RPMI7951 (cell line): ENCODE data around the gene MRPL53. TPM values are rescaled to one million over a fixed set of nuclear protein-coding genes. Genes with fewer than 3 reads are reported as not detected.
"Not testable (repeated sequence)": the region's sequence is repeated elsewhere in the genome, so short reads cannot be mapped to it uniquely, and the experiment has no call there.

Experiments used
- DNase-seq: peaks from one replicate; pipeline ENCODE4 v3.0.0-alpha.2; 2012; ENCODE audit warnings: low read depth
- total RNA-seq: library from RNA; depleted of rRNA; stranded (reverse); fragments of >200 nt; shearing (Covaris generic); gene quantifications from 2 replicates; pipeline ENCODE4 v1.2.3, GENCODE V29; 2014

Gene MRPL53
- total RNA-seq, 1 experiment from 2014 or later = 86.4 TPM

DNA sequence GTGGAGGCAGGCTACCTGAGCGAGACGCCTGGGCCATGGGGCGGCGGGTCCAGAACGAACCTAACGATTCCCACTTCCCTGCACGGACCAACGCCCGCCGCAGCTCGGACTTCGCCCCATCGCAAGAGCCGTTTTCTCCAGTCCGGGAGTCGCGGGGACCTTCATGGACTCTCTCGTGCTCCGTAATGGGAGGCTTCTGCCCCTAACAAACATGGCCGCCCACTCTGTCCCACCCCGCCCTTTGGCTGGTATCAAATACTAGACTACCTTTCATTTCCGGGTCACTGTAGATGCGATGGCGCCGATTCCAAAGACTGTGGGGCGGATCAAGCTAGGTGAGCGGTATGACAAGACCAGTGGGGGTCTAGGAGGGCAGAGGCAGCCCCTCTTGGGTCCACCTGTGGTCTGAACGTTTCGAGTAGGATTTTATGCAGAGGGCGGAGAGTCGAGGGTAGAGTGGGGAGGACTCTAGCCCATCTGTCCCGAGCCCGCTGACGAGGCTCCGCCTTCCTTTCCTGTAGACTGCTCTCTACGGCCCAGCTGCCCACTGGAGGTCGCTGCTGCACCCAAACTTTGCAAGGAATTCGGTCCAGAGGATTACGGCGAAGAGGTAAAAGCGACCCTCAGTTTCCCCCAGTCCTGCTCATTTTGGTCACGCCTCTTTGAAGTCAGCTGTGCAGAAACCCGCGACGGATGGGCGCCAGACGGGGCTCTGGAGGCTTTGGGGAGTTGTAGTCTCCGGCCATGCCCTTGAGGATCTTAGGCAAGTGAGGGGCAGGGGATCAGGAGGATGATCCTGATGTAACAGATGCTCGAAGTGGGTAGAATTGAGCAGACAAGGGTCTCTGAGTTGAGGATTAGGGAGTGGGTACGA lies 10.6 kb upstream of the MRPL53 start, which contains the start of the genes CCDC142 and TTC31:
Gene CCDC142, minus strand, starts transcription at position 198 of the 874 bp plus-strand sequence. Its CDS starts 161 bp downstream, at position 37.
Gene TTC31, plus strand, starts transcription at position 281 of the 874 bp plus-strand sequence. Its CDS starts 15 bp downstream, at position 296.
- peak; percentile 95 for DNase-seq

DNA sequence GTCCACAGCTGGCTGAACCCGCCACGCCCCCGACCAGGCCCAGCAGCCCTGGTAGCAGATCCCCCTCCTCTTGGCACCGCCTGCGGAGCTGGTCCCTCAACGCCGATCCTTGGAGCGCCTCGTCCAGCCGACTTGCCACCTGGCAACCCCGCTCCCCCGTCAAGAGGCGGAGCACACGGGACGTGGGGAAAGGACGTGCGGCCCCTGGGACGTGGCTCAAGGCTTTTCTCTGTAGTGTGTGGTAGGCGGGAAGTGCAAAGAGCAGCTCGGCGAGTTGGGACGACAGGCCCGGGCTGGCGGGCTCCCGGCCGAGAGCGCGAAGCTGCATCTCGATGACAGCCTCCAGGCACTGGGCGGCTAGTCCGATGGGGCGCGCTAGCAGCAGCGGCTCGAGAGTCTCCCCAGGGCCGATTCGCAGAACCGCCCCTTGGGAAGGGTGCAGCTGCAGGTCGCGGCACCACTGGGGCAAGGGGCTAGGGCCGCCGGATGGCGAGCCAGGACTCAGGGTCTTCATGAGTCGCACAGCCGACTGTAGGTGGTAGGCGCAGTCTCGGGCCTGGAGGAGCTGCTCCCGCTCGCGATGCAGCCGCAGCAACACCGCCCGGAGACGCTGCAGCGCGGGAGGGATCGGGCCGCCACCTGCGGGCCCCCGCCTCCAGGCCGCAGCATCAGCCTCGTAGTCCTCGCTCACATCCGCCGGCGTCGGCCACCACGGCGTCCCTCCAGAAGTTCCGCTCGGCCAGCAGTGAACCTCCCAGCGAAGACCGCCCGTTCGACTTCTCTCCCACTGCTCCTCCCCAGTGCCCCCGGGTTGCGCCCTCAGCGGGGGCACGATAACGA lies 9.7 kb upstream of the MRPL53 start:
- no peak for DNase-seq

DNA sequence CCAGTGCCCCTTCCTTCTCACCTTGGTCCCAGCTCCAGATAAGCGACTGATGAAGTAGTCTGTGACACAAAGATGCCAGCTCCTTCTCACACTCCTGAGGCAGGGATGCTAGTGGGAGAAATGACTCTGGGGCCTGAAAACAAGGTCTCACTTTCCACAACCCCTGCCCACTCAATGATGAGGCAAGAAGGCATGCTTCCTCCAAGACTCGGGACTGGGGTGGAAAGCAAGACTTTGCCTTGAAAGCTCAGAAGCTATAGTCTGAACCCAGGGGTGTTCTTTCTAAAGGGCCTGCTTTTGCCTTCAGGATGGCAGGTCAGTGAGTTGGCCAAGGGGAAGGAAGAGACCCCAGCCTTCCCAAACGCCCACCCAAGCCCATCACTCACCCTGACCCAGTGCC lies 9.0 kb upstream of the MRPL53 start:
- DNase-seq = no peak

DNA sequence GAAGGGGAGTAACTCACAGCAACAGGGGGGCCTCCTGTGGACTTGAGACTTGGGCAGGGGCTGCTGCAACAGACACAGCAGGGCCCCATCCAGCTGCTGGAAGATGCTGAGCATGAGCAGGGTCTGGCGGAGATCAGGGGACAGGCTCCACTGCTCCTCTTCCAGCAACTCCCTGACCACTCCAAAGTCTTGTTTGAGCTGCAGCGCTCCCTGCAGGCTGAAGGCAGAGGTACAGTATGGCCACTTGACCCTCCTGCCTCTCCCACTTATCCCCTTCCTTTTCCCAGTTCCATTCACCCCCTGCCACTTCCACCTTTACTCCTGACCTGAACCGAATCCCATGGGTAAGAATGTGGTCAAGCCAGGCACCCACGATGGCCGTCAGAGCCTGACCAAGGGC lies 2.4 kb upstream of the MRPL53 start:
- no peak for DNase-seq

DNA sequence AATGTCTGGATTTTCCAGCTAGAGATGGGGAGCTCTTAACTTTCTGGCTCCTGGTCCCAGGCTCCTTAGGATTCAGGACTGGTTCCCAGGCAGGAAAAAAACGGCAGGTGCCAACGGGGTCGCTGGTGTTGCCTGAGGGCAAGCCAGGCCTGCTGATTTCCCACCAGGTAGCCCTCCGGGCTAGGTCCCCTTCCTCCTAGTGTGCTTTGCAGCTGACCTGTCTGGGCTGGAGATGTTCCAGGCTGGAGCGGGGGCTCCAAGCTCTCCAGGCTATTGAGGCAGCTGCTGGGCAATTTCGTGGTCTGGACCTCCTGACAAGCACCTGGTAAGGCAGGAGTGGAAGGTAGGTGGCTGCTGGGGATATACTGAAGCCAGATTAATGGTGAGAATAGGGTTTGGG lies 2.0 kb upstream of the MRPL53 start:
- DNase-seq = no peak

DNA sequence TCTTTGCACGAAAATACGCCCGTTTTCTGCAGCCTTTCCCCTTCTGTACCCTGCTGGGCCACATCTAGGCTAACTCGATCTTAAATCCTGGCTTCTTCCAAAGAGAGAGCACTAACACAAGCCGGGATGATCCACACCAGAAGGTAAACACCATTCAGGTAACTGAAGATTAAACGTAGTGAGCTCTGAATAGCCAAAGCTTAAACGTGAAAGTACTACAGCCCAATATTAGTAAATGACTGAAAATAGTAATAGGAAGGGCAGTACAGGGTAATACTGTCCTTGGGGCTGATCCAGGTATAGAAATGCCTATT lies 422 bp upstream of the MRPL53 start:
- no peak for DNase-seq

DNA sequence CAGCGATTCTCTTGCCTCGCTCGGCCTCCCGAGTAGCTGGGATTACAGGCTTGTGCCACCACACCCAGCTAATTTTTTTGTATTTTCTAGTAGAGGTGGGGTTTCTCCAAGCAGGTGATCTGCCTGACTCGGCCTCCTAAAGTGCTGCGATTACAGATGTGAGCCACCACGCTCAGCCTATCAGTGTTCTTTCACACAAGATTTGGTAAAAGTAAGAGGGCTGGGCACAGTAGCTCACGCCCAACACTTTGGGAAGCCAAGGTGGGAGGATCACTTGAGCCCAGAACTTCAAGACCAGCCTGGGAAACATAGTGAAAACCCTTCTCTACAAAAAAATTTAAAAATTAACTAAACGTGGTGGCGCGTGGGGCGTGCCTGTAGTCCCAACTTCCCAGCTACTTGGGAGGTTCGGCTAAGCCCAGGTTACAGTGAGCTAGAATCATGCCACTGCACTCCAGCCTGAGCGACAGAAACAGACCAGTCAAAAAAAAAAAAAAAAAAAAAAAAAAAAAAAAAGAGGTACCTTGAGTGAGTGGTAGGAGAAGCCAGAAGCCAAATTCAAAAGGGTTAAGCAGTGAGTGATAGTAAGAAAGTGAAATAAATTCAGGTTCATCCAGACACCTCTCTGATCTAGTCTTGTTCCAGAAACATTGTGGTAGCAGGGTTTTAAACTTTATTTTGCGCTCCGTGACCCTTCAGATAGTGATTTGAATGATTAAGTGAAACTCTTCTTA lies 981 bp downstream of the MRPL53 start:
- no peak for DNase-seq

DNA sequence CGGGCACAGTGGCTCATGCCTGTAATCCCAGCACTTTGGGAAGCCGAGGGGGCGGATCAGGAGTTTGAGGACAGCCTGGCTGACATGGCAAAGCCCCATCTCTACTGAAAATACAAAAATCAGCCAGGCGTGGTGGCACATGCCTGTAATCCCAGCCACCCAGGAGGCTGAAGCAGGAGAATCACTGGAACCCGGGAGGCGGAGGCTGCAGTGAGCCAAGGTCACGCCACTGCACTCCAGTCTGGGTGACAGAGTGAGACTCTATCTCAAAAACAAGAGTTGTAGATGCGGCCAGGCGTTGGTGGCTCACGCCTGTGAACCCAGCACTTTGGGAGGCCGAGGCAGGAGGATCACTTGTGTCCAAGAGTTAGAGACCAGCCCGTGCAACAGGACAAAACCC lies 1.7 kb downstream of the MRPL53 start:
- DNase-seq = not testable (repeated sequence)

DNA sequence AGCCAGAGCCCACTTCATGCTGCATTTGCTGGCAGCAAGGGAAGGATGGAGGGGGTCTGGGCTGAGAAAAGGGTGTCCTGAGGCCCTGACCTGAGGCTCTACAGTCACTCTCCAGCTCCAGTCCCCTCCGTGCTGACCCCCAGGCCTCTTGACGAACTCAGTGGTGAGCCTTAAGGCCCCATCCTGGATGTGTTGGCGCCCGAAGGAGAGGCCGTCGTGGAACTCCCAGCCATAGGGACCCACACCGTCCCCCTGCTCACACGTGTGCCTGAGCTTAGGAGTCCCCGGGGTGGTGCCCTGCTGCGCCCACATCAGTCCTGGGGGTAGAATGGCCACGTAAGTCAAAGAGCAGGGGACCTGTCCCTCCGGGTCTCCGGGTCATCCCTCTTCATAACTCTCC lies 8.1 kb downstream of the MRPL53 start:
- DNase-seq = no peak

DNA sequence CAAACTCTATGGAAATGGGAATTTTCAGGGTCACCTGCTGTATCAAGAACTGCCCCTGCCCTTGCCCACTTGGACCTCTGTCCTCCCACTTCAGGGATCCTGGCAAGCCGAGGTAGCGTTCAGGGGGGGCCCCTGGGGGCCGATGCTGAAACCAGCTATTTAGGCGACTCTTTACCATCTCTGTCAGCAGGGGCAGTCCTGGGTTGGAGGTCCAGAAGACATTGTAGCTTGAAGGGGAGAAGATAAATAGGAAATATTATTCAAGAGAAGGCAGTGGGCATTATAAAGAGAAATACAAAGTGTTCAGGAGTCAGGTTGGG lies 9.7 kb downstream of the MRPL53 start:
- DNase-seq = no peak

DNA sequence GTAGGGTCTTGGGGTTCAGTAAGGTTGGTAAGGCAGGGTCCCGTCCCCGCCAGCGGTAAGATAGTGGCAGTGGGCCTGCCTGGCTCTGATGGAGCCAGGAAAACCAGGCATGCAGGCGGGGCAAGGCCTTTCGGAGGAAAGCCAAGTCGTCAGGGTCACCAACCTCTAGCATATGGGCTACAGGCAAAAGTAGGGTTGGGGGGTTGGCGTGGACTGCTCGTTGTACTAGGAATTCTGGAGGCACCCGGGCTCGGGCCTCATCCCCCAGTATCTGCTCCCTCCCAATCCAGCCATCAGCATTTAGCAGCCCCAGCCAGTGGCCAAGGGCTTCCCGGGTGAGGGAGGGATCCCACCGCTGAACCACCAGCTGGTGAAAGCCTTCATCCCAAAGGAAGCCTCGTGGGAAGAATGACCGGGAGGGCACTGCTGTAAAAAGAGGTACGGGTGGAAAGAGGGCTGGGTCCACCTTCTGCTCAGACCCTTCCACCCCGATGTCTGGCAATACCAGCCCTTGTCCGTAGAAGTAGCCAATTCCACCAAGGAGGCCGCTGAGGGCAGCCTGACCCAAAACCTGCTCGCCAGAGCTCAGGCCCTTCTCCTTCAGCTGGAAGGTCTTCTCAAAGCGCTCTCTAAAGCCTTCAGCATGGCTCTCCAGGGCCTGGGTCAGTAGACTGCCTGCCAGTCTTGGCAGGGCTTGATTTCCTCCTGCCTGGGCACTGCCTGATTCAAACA lies 10.3 kb downstream of the MRPL53 start:
- DNase-seq = no peak

DNA sequence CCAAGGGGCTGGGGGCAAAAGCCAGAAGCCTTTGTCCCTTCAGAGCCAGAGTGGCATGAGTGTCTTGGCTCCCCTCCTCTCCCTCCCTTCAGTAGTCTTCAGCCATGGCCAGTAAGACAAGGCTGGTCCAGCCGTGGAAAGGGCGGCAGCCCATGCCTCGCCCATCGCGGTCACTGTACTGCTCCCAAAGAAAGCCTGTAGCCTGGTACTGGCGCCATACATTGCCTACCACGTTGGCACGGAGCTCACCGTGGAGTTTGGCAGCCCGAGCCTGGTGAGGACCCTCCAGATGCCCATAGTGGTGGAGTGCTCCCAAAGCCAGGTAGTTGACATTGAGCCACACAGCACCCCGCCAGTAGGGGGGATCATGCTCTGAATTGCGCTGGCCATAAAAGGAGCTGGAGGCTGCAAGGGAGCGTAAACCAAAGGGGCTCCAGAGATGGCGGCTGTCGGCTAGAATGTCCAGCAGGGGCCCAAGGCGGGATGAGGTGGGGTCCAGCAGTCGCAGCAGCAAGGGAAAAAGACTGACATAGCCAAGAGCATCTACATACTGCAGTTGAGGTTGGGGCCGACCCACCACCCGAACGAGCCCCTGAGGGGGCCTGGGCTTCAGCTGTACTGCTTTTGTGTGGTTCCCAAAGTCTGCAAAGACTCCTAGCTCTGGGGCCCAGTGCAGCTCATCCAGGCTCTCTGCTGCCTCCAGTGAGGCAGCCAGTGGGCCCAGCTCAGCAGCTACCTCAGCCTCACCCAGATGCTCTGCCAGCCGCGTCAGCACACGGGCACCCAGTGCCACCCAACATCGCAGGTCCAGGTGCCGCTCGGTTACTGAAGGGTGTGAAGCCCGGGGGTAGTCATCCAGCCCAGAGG lies 11.1 kb downstream of the MRPL53 start:
- DNase-seq = no peak

DNA sequence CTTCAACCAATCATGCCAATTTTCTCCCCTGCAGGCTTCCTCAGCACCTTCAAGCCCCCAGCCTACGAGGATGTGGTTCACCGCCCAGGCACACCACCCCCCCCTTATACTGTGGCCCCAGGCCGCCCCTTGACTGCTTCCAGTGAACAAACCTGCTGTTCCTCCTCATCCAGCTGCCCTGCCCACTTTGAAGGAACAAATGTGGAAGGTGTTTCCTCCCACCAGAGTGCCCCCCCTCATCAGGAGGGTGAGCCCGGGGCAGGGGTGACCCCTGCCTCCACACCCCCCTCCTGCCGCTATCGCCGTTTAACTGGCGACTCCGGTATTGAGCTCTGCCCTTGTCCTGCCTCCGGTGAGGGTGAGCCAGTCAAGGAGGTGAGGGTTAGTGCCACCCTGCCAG lies 12.3 kb downstream of the MRPL53 start:
- not testable (repeated sequence) for DNase-seq

DNA sequence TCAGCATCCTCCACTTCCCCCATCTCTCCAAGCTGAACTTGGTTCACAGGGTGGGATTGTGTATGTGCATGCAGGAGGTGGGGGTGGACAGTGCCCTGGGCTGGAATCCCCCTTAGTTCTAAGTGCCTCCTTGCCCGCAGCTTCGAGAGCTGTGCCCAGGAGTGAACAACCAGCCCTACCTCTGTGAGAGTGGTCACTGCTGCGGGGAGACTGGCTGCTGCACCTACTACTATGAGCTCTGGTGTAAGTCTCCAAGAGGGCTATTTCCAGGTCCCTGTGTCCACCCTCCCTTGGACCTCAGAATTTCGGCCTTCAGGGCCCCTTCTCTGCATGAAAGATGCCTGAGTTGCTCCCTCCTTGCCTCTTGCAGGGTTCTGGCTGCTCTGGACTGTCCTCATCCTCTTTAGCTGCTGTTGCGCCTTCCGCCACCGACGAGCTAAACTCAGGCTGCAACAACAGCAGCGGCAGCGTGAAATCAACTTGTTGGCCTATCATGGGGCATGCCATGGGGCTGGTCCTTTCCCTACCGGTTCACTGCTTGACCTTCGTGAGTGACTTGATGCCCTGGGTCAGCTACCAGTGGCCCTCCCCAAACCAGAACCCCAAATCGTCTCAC lies 12.9 kb downstream of the MRPL53 start:
- DNase-seq = not testable (repeated sequence)

DNA sequence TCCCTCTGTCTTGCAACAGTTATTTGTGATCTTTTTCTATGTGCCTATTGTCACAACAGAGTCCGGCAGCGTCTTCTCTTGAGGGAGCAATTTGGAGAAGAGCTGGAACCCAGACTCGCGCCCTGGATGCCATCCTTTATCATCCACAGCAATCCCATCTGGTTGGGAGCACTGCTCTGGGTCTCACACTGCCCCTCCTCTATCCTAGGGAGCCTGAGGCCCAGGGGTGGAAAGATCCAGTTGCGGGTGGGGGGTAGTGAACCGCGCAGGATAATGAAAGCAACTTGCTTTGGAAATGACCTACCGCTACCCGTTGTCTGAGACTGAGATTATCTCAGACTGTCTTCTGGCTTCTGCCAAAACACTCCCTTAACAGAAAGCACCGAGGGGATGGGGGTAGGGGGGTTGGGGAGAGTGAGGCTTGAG lies 13.5 kb downstream of the MRPL53 start:
- no peak for DNase-seq

DNA sequence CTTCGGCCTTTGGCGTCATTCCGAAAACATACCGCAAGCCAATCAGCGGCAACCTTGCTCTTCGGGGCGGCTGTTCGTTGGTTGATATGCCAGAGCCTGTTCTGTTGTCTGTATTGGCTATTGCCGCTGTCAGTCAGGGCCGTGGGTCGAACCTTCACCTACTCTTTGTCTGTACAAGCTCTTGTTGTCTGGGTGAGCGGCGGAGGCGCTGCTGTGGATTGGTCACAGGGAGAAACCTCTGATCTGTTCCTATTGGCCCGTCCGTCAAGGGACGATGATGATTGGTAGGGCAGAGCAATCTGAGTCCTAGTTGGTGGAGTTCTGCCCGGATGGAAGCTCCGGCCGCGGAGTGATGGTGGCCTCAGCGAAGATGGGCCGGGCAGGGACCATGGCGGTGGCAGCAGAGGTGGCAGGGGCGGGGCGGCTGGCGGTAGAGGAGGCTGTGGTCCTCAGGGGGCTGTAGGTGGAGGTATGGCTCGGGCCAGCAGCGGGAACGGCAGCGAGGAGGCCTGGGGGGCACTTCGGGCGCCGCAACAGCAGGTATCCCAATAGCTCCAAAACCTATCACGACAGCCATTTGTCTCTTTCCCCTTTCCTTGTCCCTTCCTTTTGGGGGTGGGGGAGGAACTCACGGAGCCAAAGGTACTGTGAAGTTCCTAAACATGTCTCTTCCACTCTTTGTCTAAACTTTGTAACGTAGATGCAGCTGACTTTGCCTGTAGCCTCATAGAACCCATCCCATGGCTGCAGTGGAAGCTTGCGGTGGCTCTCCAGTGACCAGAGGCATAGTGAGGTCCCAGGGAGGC lies 14.1 kb downstream of the MRPL53 start, which contains the start of gene WBP1:
Gene WBP1, plus strand, starts transcription at position 307 of the 806 bp plus-strand sequence. Its CDS starts 165 bp downstream, at position 472.
- DNase-seq = peak; percentile 100

DNA sequence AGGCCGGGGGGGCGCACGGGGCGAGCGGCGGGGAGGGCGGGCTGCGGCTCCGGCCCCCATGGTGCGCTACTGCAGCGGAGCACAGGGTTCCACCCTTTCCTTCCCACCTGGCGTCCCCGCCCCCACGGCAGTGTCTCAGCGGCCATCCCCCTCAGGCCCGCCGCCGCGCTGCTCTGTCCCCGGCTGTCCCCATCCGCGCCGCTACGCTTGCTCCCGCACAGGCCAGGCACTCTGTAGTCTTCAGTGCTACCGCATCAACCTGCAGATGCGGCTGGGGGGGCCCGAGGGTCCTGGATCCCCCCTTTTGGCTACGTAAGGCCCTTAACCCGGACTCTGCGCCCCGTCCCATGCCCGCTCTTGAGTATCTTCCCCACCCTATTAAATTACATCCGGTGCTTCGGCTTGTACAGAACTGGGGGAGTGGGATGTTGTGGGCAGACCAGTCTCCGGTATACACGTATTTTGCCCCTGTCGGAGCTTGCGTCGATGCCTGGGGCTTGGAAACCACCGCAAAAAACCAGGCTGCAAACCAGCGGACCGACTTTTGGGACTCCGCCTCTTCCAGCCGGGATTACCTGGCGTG lies 14.8 kb downstream of the MRPL53 start:
- DNase-seq = no peak

DNA sequence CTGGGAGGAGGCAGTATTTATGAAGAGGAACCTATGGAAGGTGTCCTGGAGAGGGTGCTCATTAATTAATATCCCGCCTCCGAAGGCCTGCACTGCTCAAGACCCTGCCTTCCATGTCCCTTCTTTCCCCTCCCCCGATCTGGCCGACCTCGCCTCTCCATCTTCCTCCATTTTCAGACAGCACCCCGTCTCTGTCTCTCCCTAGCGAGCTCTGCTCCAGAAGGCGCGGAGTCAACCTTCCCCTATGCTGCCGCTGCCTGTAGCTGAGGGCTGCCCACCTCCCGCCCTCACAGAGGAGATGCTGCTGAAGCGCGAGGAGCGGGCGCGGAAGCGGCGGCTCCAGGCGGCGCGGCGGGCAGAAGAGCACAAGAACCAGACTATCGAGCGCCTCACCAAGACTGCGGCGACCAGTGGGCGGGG lies 15.3 kb downstream of the MRPL53 start:
- peak; percentile 59 for DNase-seq
